Activated CD8-positive, alpha-beta T cell treated with anti-CD3 and anti-CD28 coated beads, Interleukin-2, amount 10 ng/mL, durations not matched to agents 7 days and 5 days (primary cell): Measurements from ENCODE around the gene NUDT1. TPM values are rescaled to one million over a fixed set of nuclear protein-coding genes. Genes with fewer than 3 reads are reported as not detected.
A peak's percentile ranks its signal among the peaks of the same experiment; 100 is the strongest.

Experiments
- ATAC-seq: fragments of 150-1000 bp; cut with Tn5 transposase; one replicate; pipeline ENCODE4 v1.10.0; 2021; ENCODE audit warnings: moderate library complexity
- CTCF ChIA-PET: fragments of 350-600 bp; sonication (Branson Sonifier 250); formaldehyde crosslinking; loops from one replicate; lab custom pipeline; 2021; ENCODE audit warnings: antibody characterized with exemption; lab: Charles Lee
- POLR2A ChIA-PET: fragments of 350-600 bp; sonication (Branson Sonifier 250); formaldehyde crosslinking; loops from one replicate; lab custom pipeline; 2021; ENCODE audit warnings: antibody characterized with exemption; lab: Charles Lee
- DNase-seq: peaks from one replicate; pipeline ENCODE4 v3.0.0-alpha.2; 2020
- H3K27ac Mint-ChIP-seq: one replicate; pipeline ENCODE4 v1.8.0; 2021; ENCODE audit warnings: mild to moderate bottlenecking, mixed read lengths
- H3K27me3 Mint-ChIP-seq: one replicate; pipeline ENCODE4 v1.8.0; 2021; ENCODE audit warnings: low read depth, mixed read lengths
- H3K36me3 Mint-ChIP-seq: one replicate; pipeline ENCODE4 v1.8.0; 2021; ENCODE audit warnings: low read depth, mixed read lengths
- H3K4me1 Mint-ChIP-seq: one replicate; pipeline ENCODE4 v1.8.0; 2021; ENCODE audit warnings: low read depth, mixed read lengths
- H3K4me3 Mint-ChIP-seq: one replicate; pipeline ENCODE4 v1.8.0; 2021; ENCODE audit warnings: mild to moderate bottlenecking, mixed read lengths
- H3K9me3 Mint-ChIP-seq: one replicate; pipeline ENCODE4 v1.8.0; 2022; ENCODE audit warnings: mixed read lengths; ENCODE audit not compliant: insufficient read depth
- total RNA-seq, 2 experiments: library from RNA; stranded (reverse); gene quantifications; one replicate each; pipeline ENCODE4 v1.2.3, GENCODE V29; 2021

Gene NUDT1
- total RNA-seq, 2 experiments from 2014 or later = 126 to 130 TPM

GRCh38 chr7:2244404-2244995 lies 2.5 kb downstream of the NUDT1 start:
- no peak for ATAC-seq
- H3K27ac Mint-ChIP-seq = no peak overlapping the region
- peaks cover 34% of the 10 kb centered on the region for H3K36me3 Mint-ChIP-seq
- H3K27me3 Mint-ChIP-seq = no peaks in the 10 kb centered on the region
- DNase-seq = no peak
- no peaks in the 10 kb centered on the region for H3K9me3 Mint-ChIP-seq
- ChIA-PET POLR2A (no interaction called here), CTCF (interaction anchor here (0.8 to 2.5 kb wide), 2 partner anchors 11 to 103 kb away, joined by 3 to 9 read pairs; no protein-coding TSS in a partner anchor)
- no peak overlapping the region for H3K4me3 Mint-ChIP-seq
- peaks cover 67% of the 10 kb centered on the region for H3K4me1 Mint-ChIP-seq

- ChIA-PET POLR2A (no interaction called here), CTCF (interaction anchor here (2.5 kb wide), 1 partner anchor 102 kb away, joined by 9 read pairs; no protein-coding TSS in a partner anchor)
- Mint-ChIP-seq H3K36me3 (peaks cover 39% of the 10 kb centered on the region), H3K27me3 (no peaks in the 10 kb centered on the region), H3K9me3 (no peaks in the 10 kb centered on the region), H3K4me1 (peaks cover 66% of the 10 kb centered on the region), H3K4me3 (no peak overlapping the region), H3K27ac (peak overlapping the region; percentile 46)
- DNase-seq (no peak), ATAC-seq (no peak)
These were observed 4.1 kb downstream of the NUDT1 start for GRCh38 chr7:2245883-2246675.

GRCh38 chr7:2247141-2247995 lies 5.3 kb downstream of the NUDT1 start:
- no peaks in the 10 kb centered on the region for H3K27me3 Mint-ChIP-seq
- ATAC-seq (no peak), DNase-seq (peak; percentile 33)
- no peaks in the 10 kb centered on the region for H3K9me3 Mint-ChIP-seq
- ChIA-PET POLR2A (no interaction called here), CTCF (interaction anchor here (0.8 to 2.5 kb wide), 6 partner anchors 14 to 452 kb away, joined by 3 to 9 read pairs (median 6); no protein-coding TSS in a partner anchor)
- peaks cover 47% of the 10 kb centered on the region for H3K36me3 Mint-ChIP-seq
- no peak overlapping the region for H3K27ac Mint-ChIP-seq
- H3K4me1 Mint-ChIP-seq = peaks cover 71% of the 10 kb centered on the region
- no peak overlapping the region for H3K4me3 Mint-ChIP-seq

- peaks cover 62% of the 10 kb centered on the region for H3K4me1 Mint-ChIP-seq
- ChIA-PET POLR2A (interaction anchor here (0.5 to 1.0 kb wide), 5 partner anchors 8 to 464 kb away, joined by 3 to 4 read pairs (median 3); no protein-coding TSS in a partner anchor), CTCF (interaction anchor here (1.2 to 2.3 kb wide), 5 partner anchors 13 to 454 kb away, joined by 3 to 9 read pairs (median 5); no protein-coding TSS in a partner anchor)
- DNase-seq (peak; percentile 60), ATAC-seq (peak; percentile 60)
- H3K27ac Mint-ChIP-seq = peak overlapping the region; percentile 82
- peaks cover 45% of the 10 kb centered on the region for H3K36me3 Mint-ChIP-seq
- no peaks in the 10 kb centered on the region for H3K9me3 Mint-ChIP-seq
- H3K27me3 Mint-ChIP-seq = no peaks in the 10 kb centered on the region
- peak overlapping the region; percentile 71 for H3K4me3 Mint-ChIP-seq
These were observed 7.1 kb downstream of the NUDT1 start for GRCh38 chr7:2248984-2249694.

- Mint-ChIP-seq H3K27ac (peak overlapping the region; percentile 82), H3K36me3 (peaks cover 42% of the 10 kb centered on the region), H3K4me1 (peaks cover 63% of the 10 kb centered on the region), H3K27me3 (no peaks in the 10 kb centered on the region), H3K9me3 (no peaks in the 10 kb centered on the region), H3K4me3 (peak overlapping the region; percentile 71)
- no peak for ATAC-seq
- CTCF ChIA-PET = interaction anchor here (1.4 to 2.3 kb wide), 4 partner anchors 12 to 455 kb away, joined by 3 to 9 read pairs (median 7); no protein-coding TSS in a partner anchor
- DNase-seq = no peak
- POLR2A ChIA-PET = interaction anchor here (0.6 to 1.0 kb wide), 3 partner anchors 104 to 464 kb away, joined by 3 to 4 read pairs (median 3); no protein-coding TSS in a partner anchor
These were observed 7.8 kb downstream of the NUDT1 start for GRCh38 chr7:2249744-2250323.

- Mint-ChIP-seq H3K4me3 (no peak overlapping the region), H3K27me3 (no peaks in the 10 kb centered on the region), H3K27ac (peak overlapping the region; percentile 52), H3K36me3 (peaks cover 37% of the 10 kb centered on the region), H3K4me1 (peaks cover 55% of the 10 kb centered on the region), H3K9me3 (no peaks in the 10 kb centered on the region)
- DNase-seq (no peak), ATAC-seq (no peak)
- CTCF ChIA-PET = interaction anchor here (1.1 kb wide), 1 partner anchor 97 kb away, joined by 4 read pairs; no protein-coding TSS in a partner anchor
- POLR2A ChIA-PET = interaction anchor here (0.6 kb wide), 1 partner anchor 9 kb away, joined by 4 read pairs; the partner anchor contains the start of genes MRM2 and NUDT1
These were observed 9.4 kb downstream of the NUDT1 start for GRCh38 chr7:2251381-2251780.

GRCh38 chr7:2251841-2252771 lies 10.1 kb downstream of the NUDT1 start:
- DNase-seq (peak; percentile 31), ATAC-seq (no peak)
- H3K27me3 Mint-ChIP-seq = no peaks in the 10 kb centered on the region
- no peak overlapping the region for H3K4me3 Mint-ChIP-seq
- peaks cover 39% of the 10 kb centered on the region for H3K36me3 Mint-ChIP-seq
- POLR2A ChIA-PET = no interaction called here
- no peaks in the 10 kb centered on the region for H3K9me3 Mint-ChIP-seq
- H3K4me1 Mint-ChIP-seq = peaks cover 53% of the 10 kb centered on the region
- H3K27ac Mint-ChIP-seq = peak overlapping the region; percentile 66
- CTCF ChIA-PET = no interaction called here

- no peak for ATAC-seq
- Mint-ChIP-seq H3K27ac (peak overlapping the region; percentile 77), H3K36me3 (peaks cover 38% of the 10 kb centered on the region), H3K9me3 (no peaks in the 10 kb centered on the region), H3K4me1 (peaks cover 47% of the 10 kb centered on the region), H3K27me3 (no peaks in the 10 kb centered on the region), H3K4me3 (no peak overlapping the region)
- ChIA-PET CTCF (no interaction called here), POLR2A (interaction anchor here (1.0 kb wide), 1 partner anchor 48 kb away, joined by 3 read pairs; no protein-coding TSS in a partner anchor)
- DNase-seq = no peak
These were observed 11.0 kb downstream of the NUDT1 start for GRCh38 chr7:2253021-2253420.

GRCh38 chr7:2253525-2254244 lies 11.7 kb downstream of the NUDT1 start:
- DNase-seq (no peak), ATAC-seq (no peak)
- POLR2A ChIA-PET = interaction anchor here (1.0 kb wide), 1 partner anchor 47 kb away, joined by 3 read pairs; no protein-coding TSS in a partner anchor
- peaks cover 40% of the 10 kb centered on the region for H3K4me1 Mint-ChIP-seq
- H3K9me3 Mint-ChIP-seq = no peaks in the 10 kb centered on the region
- CTCF ChIA-PET = no interaction called here
- no peaks in the 10 kb centered on the region for H3K27me3 Mint-ChIP-seq
- H3K36me3 Mint-ChIP-seq = peaks cover 33% of the 10 kb centered on the region
- no peak overlapping the region for H3K27ac Mint-ChIP-seq
- H3K4me3 Mint-ChIP-seq = no peak overlapping the region
